NCI-H460 (cell line): ENCODE data around the gene RAB30. TPM values are rescaled to one million over a fixed set of nuclear protein-coding genes. Genes with fewer than 3 reads are reported as not detected.
"Not testable (repeated sequence)": the region's sequence is repeated elsewhere in the genome, so short reads cannot be mapped to it uniquely, and the experiment has no call there.

ENCODE experiments used
- DNase-seq: peaks from one replicate; pipeline ENCODE4 v3.0.0-alpha.2; 2016; ENCODE audit warnings: low read depth; ENCODE audit errors: extremely low read depth
- total RNA-seq: library from RNA; depleted of rRNA; stranded (reverse); fragments of >200 nt; shearing (Covaris generic); gene quantifications from 2 replicates; pipeline ENCODE4 v1.2.3, GENCODE V29; 2014

Gene RAB30
- total RNA-seq, 1 experiment from 2014 or later = 3.7 TPM

GRCh38 chr11:82988936-82989627, 82.6 kb downstream of the RAB30 start:
- no peak for DNase-seq

GRCh38 chr11:82987997-82988396, 83.7 kb downstream of the RAB30 start:
- DNase-seq = no peak

GRCh38 chr11:82986446-82986845, 85.3 kb downstream of the RAB30 start:
- no peak for DNase-seq

GRCh38 chr11:82981852-82982251, 89.8 kb downstream of the RAB30 start:
- DNase-seq = no peak

- no peak for DNase-seq
Measured at GRCh38 chr11:82980947-82981346, 90.8 kb downstream of the RAB30 start.

- DNase-seq = peak; percentile 9
Measured at GRCh38 chr11:82980292-82980691, 91.4 kb downstream of the RAB30 start.

GRCh38 chr11:82979824-82980223, 91.9 kb downstream of the RAB30 start:
- DNase-seq = no peak

GRCh38 chr11:82978422-82979099, 93.1 kb downstream of the RAB30 start:
- DNase-seq = no peak

GRCh38 chr11:82976786-82977185, 94.9 kb downstream of the RAB30 start:
- no peak for DNase-seq

GRCh38 chr11:82975882-82976281, 95.8 kb downstream of the RAB30 start:
- DNase-seq = no peak

- DNase-seq = no peak
Measured at GRCh38 chr11:82974851-82975250, 96.8 kb downstream of the RAB30 start.

- no peak for DNase-seq
Measured at GRCh38 chr11:82974135-82974534, 97.6 kb downstream of the RAB30 start.

- DNase-seq = no peak
Measured at GRCh38 chr11:82972103-82972502, 99.6 kb downstream of the RAB30 start.

GRCh38 chr11:82971519-82971946, 100.2 kb downstream of the RAB30 start:
- DNase-seq = not testable (repeated sequence)

GRCh38 chr11:82970507-82971083, 101.1 kb downstream of the RAB30 start:
- DNase-seq = not testable (repeated sequence)

GRCh38 chr11:82969811-82970210, 101.9 kb downstream of the RAB30 start:
- no peak for DNase-seq

GRCh38 chr11:82967381-82967780, 104.3 kb downstream of the RAB30 start:
- no peak for DNase-seq

GRCh38 chr11:82962021-82962420, 109.7 kb downstream of the RAB30 start:
- not testable (repeated sequence) for DNase-seq

GRCh38 chr11:82960779-82961143, 110.9 kb downstream of the RAB30 start:
- no peak for DNase-seq

- DNase-seq = no peak
Measured at GRCh38 chr11:82959987-82960778, 111.5 kb downstream of the RAB30 start.
